ENCODE results near the gene APOO. TPM values are rescaled to one million over a fixed set of nuclear protein-coding genes. Genes with fewer than 3 reads are reported as not detected.
"Not testable (repeated sequence)": the region's sequence is repeated elsewhere in the genome, so short reads cannot be mapped to it uniquely, and the experiment has no call there.

The APOO gene
- total and polyA plus RNA-seq, 4 experiments from 2014 or later: 5.1 to 18.9 (median 13.1) TPM

GRCh38 chrX:23864742-23865326 is 42.9 kb downstream of the APOO start:
- Histone ChIP-seq H3K9me3 (ENCODE audit: control insufficient read depth in 1 of 2, low read length in 2 of 2) (no peaks in the 10 kb centered on the region), H3K4me3 (ENCODE audit: low read length in 2 of 2) (no peak overlapping the region), H3K27ac (ENCODE audit: low read depth, low read length) (no peak overlapping the region), H3K4me1 (ENCODE audit: insufficient read depth, low read length) (no peaks in the 10 kb centered on the region), H3K27me3 (ENCODE audit: insufficient read depth, low read length) (no peaks in the 10 kb centered on the region), H3K36me3 (ENCODE audit: insufficient read depth, low read length) (no peaks in the 10 kb centered on the region)
- CTCF ChIA-PET (ENCODE audit: partially characterized antibody): interaction anchor here (2.0 kb wide), 1 partner anchor 37 kb away, joined by 4 read pairs; no protein-coding TSS in a partner anchor
- Mint-ChIP-seq H3K9me3 (peaks cover 0 to under 1% (median 0%) of the 10 kb centered on the region in 8 donors), H3K4me3 (no peak overlapping the region), H3K27ac (no peak overlapping the region), H3K4me1 (no peaks in the 10 kb centered on the region), H3K27me3 (no peaks in the 10 kb centered on the region), H3K36me3 (peaks cover 5 to 10% of the 10 kb centered on the region in 2 donors)
- intact Hi-C loops (cut with micrococcal nuclease): no loop called here
- peak in 1 of 5 donors; percentile 20 for DNase-seq
- POLR2A ChIA-PET (ENCODE audit: partially characterized antibody): no interaction called here

- H3K4me3 ChIP-seq (ENCODE audit: low read length in 2 of 2); H3K4me1 ChIP-seq (ENCODE audit: insufficient read depth, low read length); intact Hi-C loops (cut with micrococcal nuclease); H3K9me3 ChIP-seq (ENCODE audit: control insufficient read depth in 1 of 2, low read length in 2 of 2); H3K4me1 Mint-ChIP-seq; H3K27ac Mint-ChIP-seq; H3K4me3 Mint-ChIP-seq; H3K27me3 ChIP-seq (ENCODE audit: insufficient read depth, low read length); H3K9me3 Mint-ChIP-seq; H3K36me3 ChIP-seq (ENCODE audit: insufficient read depth, low read length); CTCF ChIA-PET (ENCODE audit: partially characterized antibody); H3K27me3 Mint-ChIP-seq; DNase-seq; H3K27ac ChIP-seq (ENCODE audit: low read depth, low read length); POLR2A ChIA-PET (ENCODE audit: partially characterized antibody): not testable (repeated sequence)
- peaks cover 7 to 14% of the 10 kb centered on the region in 2 donors for H3K36me3 Mint-ChIP-seq
These were observed 45.8 kb downstream of the APOO start for GRCh38 chrX:23861952-23862351.

GRCh38 chrX:23861215-23861896 is 46.4 kb downstream of the APOO start:
- peaks cover 0 to 1% (median 0%) of the 10 kb centered on the region in 8 donors for H3K9me3 Mint-ChIP-seq
- H3K27ac Mint-ChIP-seq: peak overlapping the region in 1 of 7 donors; percentile 42
- peaks cover 9 to 14% of the 10 kb centered on the region in 2 donors for H3K36me3 Mint-ChIP-seq
- no peaks in the 10 kb centered on the region for H3K27me3 Mint-ChIP-seq
- CTCF ChIA-PET (ENCODE audit: partially characterized antibody): interaction anchor here (1.5 kb wide), 1 partner anchor 40 kb away, joined by 4 read pairs; no protein-coding TSS in a partner anchor
- H3K27ac ChIP-seq (ENCODE audit: low read depth, low read length): no peak overlapping the region
- H3K4me1 Mint-ChIP-seq: no peaks in the 10 kb centered on the region
- no peaks in the 10 kb centered on the region for H3K36me3 ChIP-seq (ENCODE audit: insufficient read depth, low read length)
- H3K4me3 Mint-ChIP-seq: no peak overlapping the region
- intact Hi-C loops (cut with micrococcal nuclease): no loop called here
- H3K4me3 ChIP-seq (ENCODE audit: low read length in 2 of 2): no peak overlapping the region
- H3K27me3 ChIP-seq (ENCODE audit: insufficient read depth, low read length): no peaks in the 10 kb centered on the region
- H3K4me1 ChIP-seq (ENCODE audit: insufficient read depth, low read length): no peaks in the 10 kb centered on the region
- H3K9me3 ChIP-seq (ENCODE audit: control insufficient read depth in 1 of 2, low read length in 2 of 2): no peaks in the 10 kb centered on the region
- POLR2A ChIA-PET (ENCODE audit: partially characterized antibody): no interaction called here
- DNase-seq: peak in 1 of 5 donors; percentile 3

- H3K27ac Mint-ChIP-seq; POLR2A ChIA-PET (ENCODE audit: partially characterized antibody); H3K36me3 ChIP-seq (ENCODE audit: insufficient read depth, low read length); H3K4me1 ChIP-seq (ENCODE audit: insufficient read depth, low read length); CTCF ChIA-PET (ENCODE audit: partially characterized antibody); intact Hi-C loops (cut with micrococcal nuclease); H3K27me3 Mint-ChIP-seq; H3K9me3 ChIP-seq (ENCODE audit: control insufficient read depth in 1 of 2, low read length in 2 of 2); H3K27me3 ChIP-seq (ENCODE audit: insufficient read depth, low read length); H3K4me3 ChIP-seq (ENCODE audit: low read length in 2 of 2); H3K4me3 Mint-ChIP-seq; H3K27ac ChIP-seq (ENCODE audit: low read depth, low read length); H3K9me3 Mint-ChIP-seq; DNase-seq; H3K4me1 Mint-ChIP-seq: not testable (repeated sequence)
- peaks cover 7 to 11% of the 10 kb centered on the region in 2 donors for H3K36me3 Mint-ChIP-seq
These were observed 48.5 kb downstream of the APOO start for GRCh38 chrX:23859238-23859637.

GRCh38 chrX:23857935-23858334 is 49.8 kb downstream of the APOO start:
- Histone ChIP-seq H3K9me3 (ENCODE audit: control insufficient read depth in 1 of 2, low read length in 2 of 2) (no peaks in the 10 kb centered on the region), H3K27me3 (ENCODE audit: insufficient read depth, low read length) (no peaks in the 10 kb centered on the region), H3K36me3 (ENCODE audit: insufficient read depth, low read length) (no peaks in the 10 kb centered on the region), H3K27ac (ENCODE audit: low read depth, low read length) (no peak overlapping the region), H3K4me3 (ENCODE audit: low read length in 2 of 2) (no peak overlapping the region), H3K4me1 (ENCODE audit: insufficient read depth, low read length) (no peaks in the 10 kb centered on the region)
- peak overlapping the region in 1 of 7 donors; percentile 54 for H3K27ac Mint-ChIP-seq
- ChIA-PET CTCF (ENCODE audit: partially characterized antibody) (no interaction called here), POLR2A (ENCODE audit: partially characterized antibody) (no interaction called here)
- no peak for DNase-seq
- peaks cover 0 to 1% (median 0%) of the 10 kb centered on the region in 8 donors for H3K9me3 Mint-ChIP-seq
- no peak overlapping the region for H3K4me3 Mint-ChIP-seq
- no peaks in the 10 kb centered on the region for H3K4me1 Mint-ChIP-seq
- H3K36me3 Mint-ChIP-seq: peaks cover 4 to 5% of the 10 kb centered on the region in 2 donors
- intact Hi-C loops (cut with micrococcal nuclease): no loop called here
- H3K27me3 Mint-ChIP-seq: no peaks in the 10 kb centered on the region

- H3K9me3 ChIP-seq (ENCODE audit: control insufficient read depth in 1 of 2, low read length in 2 of 2): no peaks in the 10 kb centered on the region
- Mint-ChIP-seq H3K27ac (no peak overlapping the region), H3K4me1 (no peaks in the 10 kb centered on the region), H3K4me3 (no peak overlapping the region), H3K36me3 (peaks cover 4 to 5% of the 10 kb centered on the region in 2 donors), H3K9me3 (peaks cover 0 to 1% (median 0%) of the 10 kb centered on the region in 8 donors), H3K27me3 (no peaks in the 10 kb centered on the region)
- no peaks in the 10 kb centered on the region for H3K4me1 ChIP-seq (ENCODE audit: insufficient read depth, low read length)
- ChIA-PET POLR2A (ENCODE audit: partially characterized antibody) (no interaction called here), CTCF (ENCODE audit: partially characterized antibody) (no interaction called here)
- DNase-seq: no peak
- intact Hi-C loops (cut with micrococcal nuclease): no loop called here
- H3K36me3 ChIP-seq (ENCODE audit: insufficient read depth, low read length): no peaks in the 10 kb centered on the region
- no peak overlapping the region for H3K4me3 ChIP-seq (ENCODE audit: low read length in 2 of 2)
- H3K27me3 ChIP-seq (ENCODE audit: insufficient read depth, low read length): no peaks in the 10 kb centered on the region
- H3K27ac ChIP-seq (ENCODE audit: low read depth, low read length): no peak overlapping the region
These were observed 50.4 kb downstream of the APOO start for GRCh38 chrX:23857363-23857762.

- H3K4me3 ChIP-seq (ENCODE audit: low read length in 2 of 2): no peak overlapping the region
- Mint-ChIP-seq H3K9me3 (peaks cover 0 to 1% (median 0%) of the 10 kb centered on the region in 8 donors), H3K4me3 (no peak overlapping the region), H3K27me3 (no peaks in the 10 kb centered on the region), H3K4me1 (no peaks in the 10 kb centered on the region), H3K27ac (no peak overlapping the region), H3K36me3 (peaks cover 4 to 5% of the 10 kb centered on the region in 2 donors)
- no peaks in the 10 kb centered on the region for H3K9me3 ChIP-seq (ENCODE audit: control insufficient read depth in 1 of 2, low read length in 2 of 2)
- no peak for DNase-seq
- no peak overlapping the region for H3K27ac ChIP-seq (ENCODE audit: low read depth, low read length)
- no peaks in the 10 kb centered on the region for H3K36me3 ChIP-seq (ENCODE audit: insufficient read depth, low read length)
- POLR2A ChIA-PET (ENCODE audit: partially characterized antibody): no interaction called here
- H3K4me1 ChIP-seq (ENCODE audit: insufficient read depth, low read length): no peaks in the 10 kb centered on the region
- no peaks in the 10 kb centered on the region for H3K27me3 ChIP-seq (ENCODE audit: insufficient read depth, low read length)
- CTCF ChIA-PET (ENCODE audit: partially characterized antibody): no interaction called here
- intact Hi-C loops (cut with micrococcal nuclease): no loop called here
These were observed 52.2 kb downstream of the APOO start for GRCh38 chrX:23855569-23855968.

Data from CD4-positive, alpha-beta memory T cell (primary cell).